Measurements from ENCODE around the gene GRHL1. TPM values are rescaled to one million over a fixed set of nuclear protein-coding genes. Genes with fewer than 3 reads are reported as not detected.

Gene GRHL1
- total and polyA plus RNA-seq, 9 of the 15 experiments (the other 6 are each of a cell fraction or from before 2014, with no cell fraction given), result 1.7 to 6.1 (median 4.7) TPM

- TF ChIP-seq ZBTB49 (CRISPR knock-in tag; IDR thresholded peaks at IDR 0.05; ENCODE audit: borderline replicate concordance) (no peak), ZNF408 (CRISPR knock-in tag; IDR thresholded peaks at IDR 0.05; ENCODE audit: low read depth) (no peak), TEAD2 (tag; IDR thresholded peaks at IDR 0.05) (no peak), PCBP1 (IDR thresholded peaks at IDR 0.05; ENCODE audit: low read depth, low read length, poor library complexity, severe bottlenecking) (no peak)
These were observed 37.0 kb upstream of the GRHL1 start (continued) for GRCh38 chr2:9914384-9915065.

GRCh38 chr2:9918275-9918674, 33.2 kb upstream of the GRHL1 start:
- H3K4me2 ChIP-seq (ENCODE audit: insufficient read depth, low read length), result no peak overlapping the region
- 87% methylated on average over 2 of the region's 2 CpGs for WGBS (ENCODE audit: insufficient coverage, low coverage, missing lambda C conversion rate)
- in situ Hi-C loops (cut with MboI), result no loop called here
- no TSS peak for BruUV-seq (replicated peaks)
- peaks cover 0 to 5% of the 10 kb centered on the region in 2 experiments; a peak in 3 of 5 replicates for H3K4me1 ChIP-seq (replicated peaks in 1 of 2; ENCODE audit: control insufficient read depth in 2 of 2, insufficient read depth in 2 of 2, low read length in 2 of 2)
- no peaks in the 10 kb centered on the region for H3K27me3 ChIP-seq (ENCODE audit: control insufficient read depth in 2 of 2, insufficient read depth in 2 of 2, low read length in 2 of 2)
- H3K9me3 ChIP-seq (replicated peaks; ENCODE audit: control insufficient read depth, insufficient read depth, low read depth, low read length), result no peaks in the 10 kb centered on the region
- no peaks in the 10 kb centered on the region for H4K20me1 ChIP-seq (replicated peaks; ENCODE audit: control insufficient read depth, insufficient read depth, low read length)
- no peak overlapping the region for H3K9ac ChIP-seq (ENCODE audit: insufficient read depth in 1 of 2, low read depth in 2 of 2, low read length in 2 of 2)
- FAIRE-seq, result no peak
- ATAC-seq, result no peak
- no peak for DNase-seq (ENCODE audit: extremely low read depth in 1 of 4, low spot score in 3 of 4)
- H3K4me3 ChIP-seq, result no peak overlapping the region
- peaks cover 33% of the 10 kb centered on the region for H3K36me3 ChIP-seq (ENCODE audit: control insufficient read depth, insufficient read depth, low read length)
- intact Hi-C loops (cut with micrococcal nuclease), result no loop called here
- no peak overlapping the region for H3K27ac ChIP-seq (ENCODE audit: extremely low read depth, low read depth, low read length)
- H3K79me2 ChIP-seq (ENCODE audit: control insufficient read depth, insufficient read depth, low read length), result no peaks in the 10 kb centered on the region
- CTCF ChIA-PET (ENCODE audit: low intra/inter-chr PET ratio), result no interaction called here
- no peak overlapping the region for H2AFZ ChIP-seq (ENCODE audit: low read depth, low read length)
- H3K9me1 ChIP-seq (ENCODE audit: control insufficient read depth, insufficient read depth, low read length), result no peaks in the 10 kb centered on the region
- POLR2A ChIA-PET, result interaction anchor here (0.8 kb wide), 1 partner anchor 9 kb away, joined by 4 read pairs; no protein-coding TSS in a partner anchor
- no peak for TF ChIP-seq STAT6 (CRISPR knock-in tag; IDR thresholded peaks at IDR 0.05)
- no peak for TF ChIP-seq CBFB (CRISPR knock-in tag; IDR thresholded peaks at IDR 0.05)
- TF ChIP-seq CHD4 (IDR thresholded peaks at IDR 0.05; ENCODE audit: insufficient read depth, insufficient replicate concordance, low read depth, low read length, poor library complexity, severe bottlenecking), result no peak
- no peak for TF ChIP-seq ZNF695 (CRISPR knock-in tag; IDR thresholded peaks at IDR 0.05)
- no peak for TF ChIP-seq SIRT6 (IDR thresholded peaks at IDR 0.05; ENCODE audit: low read depth, low read length)
- no peak for TF ChIP-seq ZNF280B (CRISPR knock-in tag; IDR thresholded peaks at IDR 0.05)
- no peak for TF ChIP-seq ZEB2 (IDR thresholded peaks at IDR 0.05)
- TF ChIP-seq PHF21A (IDR thresholded peaks at IDR 0.05; ENCODE audit: borderline replicate concordance, low read depth), result no peak
- no peak for TF ChIP-seq EZH2 (IDR thresholded peaks at IDR 0.05; ENCODE audit: borderline replicate concordance, low read depth, low read length)
- TF ChIP-seq TCFL5 (CRISPR knock-in tag; conservative IDR thresholded peaks at IDR 0.05), result no peak
- no peak for TF ChIP-seq BMI1 (IDR thresholded peaks at IDR 0.05; ENCODE audit: low read length)

Data from K562 (cell line).